NCI-H82 treated with DMSO at 0.1 percent for 48 hours (cell line): Measurements from ENCODE around the gene NAA80.

Source experiments
- DNase-seq: peaks from one replicate; lab custom pipeline; 2025; ENCODE audit not compliant: unreplicated experiment; lab: John Stamatoyannopoulos, UW

The NAA80 gene

GRCh38 chr3:50259432-50260026, 39.7 kb downstream of the NAA80 start:
- DNase-seq = no peak

- no peak for DNase-seq
Measured at GRCh38 chr3:50258979-50259378, 40.2 kb downstream of the NAA80 start.

- DNase-seq = no peak
Measured at GRCh38 chr3:50258029-50258680, 41.0 kb downstream of the NAA80 start.

- no peak for DNase-seq
Measured at GRCh38 chr3:50256978-50257890, 42.0 kb downstream of the NAA80 start.

- no peak for DNase-seq
Measured at GRCh38 chr3:50255251-50255615, 44.0 kb downstream of the NAA80 start.

GRCh38 chr3:50254577-50255250, 44.5 kb downstream of the NAA80 start:
- DNase-seq = no peak

GRCh38 chr3:50251220-50251619, 48.0 kb downstream of the NAA80 start:
- no peak for DNase-seq

GRCh38 chr3:50250514-50250913, 48.7 kb downstream of the NAA80 start:
- no peak for DNase-seq

- DNase-seq = no peak
Measured at GRCh38 chr3:50249457-50249856, 49.7 kb downstream of the NAA80 start.

GRCh38 chr3:50248387-50248786, 50.8 kb downstream of the NAA80 start:
- no peak for DNase-seq

- DNase-seq = no peak
Measured at GRCh38 chr3:50246517-50246954, 52.7 kb downstream of the NAA80 start.
